Spleen (tissue), 11 donors: ENCODE results near the gene RBM18. TPM values are rescaled to one million over a fixed set of nuclear protein-coding genes. Genes with fewer than 3 reads are reported as not detected.

ENCODE experiments used
- DNase-seq: peaks from one replicate; pipeline ENCODE4 v3.0.0-alpha.2; 2020
- H3K27ac ChIP-seq, 8 donors: fragments of 200-600 bp; sonication (generic) in 7 of 8; 1 replicate in 4 of 8; 2 replicates in 4 of 8; pipeline versions ENCODE4 v1.5.0 to v1.8.0; 2016 to 2021; ENCODE audit warnings: inconsistent platforms in 4 of 8, mild to moderate bottlenecking in 4 of 8, moderate library complexity in 1 of 8
- H3K27me3 ChIP-seq, 7 donors: fragments of 200-600 bp; sonication (generic) in 6 of 7; replicated peaks in 1 of 7; 1 replicate in 4 of 7; 2 replicates in 3 of 7; pipeline versions ENCODE4 v1.5.0 to v1.8.0; 2016 to 2021; ENCODE audit warnings: inconsistent platforms in 3 of 7, mild to moderate bottlenecking in 1 of 7
- H3K36me3 ChIP-seq, 6 donors: fragments of 200-600 bp; sonication (generic) in 5 of 6; 1 replicate in 4 of 6; 2 replicates in 2 of 6; pipeline versions ENCODE4 v1.5.0 to v1.8.0; 2016 to 2021; ENCODE audit warnings: inconsistent platforms in 2 of 6
- H3K4me1 ChIP-seq, 6 donors: fragments of 200-600 bp; sonication (generic) in 5 of 6; 1 replicate in 3 of 6; 2 replicates in 3 of 6; pipeline versions ENCODE4 v1.5.0 to v1.8.0; 2016 to 2021; ENCODE audit warnings: inconsistent platforms in 3 of 6
- H3K4me3 ChIP-seq, 8 donors: fragments of 200-600 bp; sonication (generic) in 7 of 8; 1 replicate in 4 of 8; 2 replicates in 4 of 8; pipeline versions ENCODE4 v1.5.0 to v1.8.0; 2016 to 2021; ENCODE audit warnings: inconsistent platforms in 4 of 8, mild to moderate bottlenecking in 4 of 8, moderate library complexity in 2 of 8
- H3K9me3 ChIP-seq, 8 donors: fragments of 200-600 bp; sonication (generic) in 7 of 8; 1 replicate in 4 of 8; 2 replicates in 4 of 8; pipeline versions ENCODE4 v1.5.0 to v1.8.0; 2016 to 2021; ENCODE audit warnings: inconsistent platforms in 4 of 8
- CTCF ChIP-seq, 11 experiments: fragments of 200-600 bp in 7 of 11; fragments of 450-650 bp in 4 of 11; sonication (generic) in 4 of 11; IDR thresholded peaks in 8 of 11; conservative IDR thresholded peaks in 3 of 11; 1 replicate in 7 of 11; 2 replicates in 4 of 11; pipeline versions ENCODE4 v1.4.0 to v1.8.0; 2016 to 2021; ENCODE audit warnings: antibody characterized with exemption in 11 of 11, inconsistent platforms in 4 of 11, mild to moderate bottlenecking in 1 of 11
- POLR2A ChIP-seq, 3 donors: fragments of 450-650 bp; IDR thresholded peaks; one replicate each; pipeline ENCODE4 v1.5.1; 2017; ENCODE audit warnings: antibody characterized with exemption in 3 of 3, mild to moderate bottlenecking in 1 of 3
- POLR2AphosphoS5 ChIP-seq, 3 donors: sonication (generic); formaldehyde crosslinking; IDR thresholded peaks; one replicate each; pipeline ENCODE4 v1.5.1; 2017; ENCODE audit warnings: antibody characterized with exemption in 3 of 3
- WGBS, 5 donors: extraction: QIAGEN DNeasy Blood & Tissue Kit in 3 of 5; methylation state at CpG; one replicate each; pipeline versions ENCODE4 v1.1.5 to v1.1.7; 2013 to 2018; 5-methylcytosine and 5-hydroxymethylcytosine counted together
- intact Hi-C: fragments of 100-400 bp; cut with DNase I; formaldehyde crosslinking; loops from one replicate; pipeline ENCODE4 v1.15.0; 2023; ENCODE audit warnings: low total_unique reads
- polyA plus RNA-seq, 3 donors: library from polyadenylated mRNA; stranded (reverse); fragments of 200-250 nt; gene quantifications; one replicate each; pipeline ENCODE4 v1.2.1, GENCODE V29; 2013
- total RNA-seq, 7 donors: library from RNA; depleted of rRNA in 3 of 7; stranded (reverse); fragments of >200 nt in 3 of 7; fragmentation: NEBNext Ultra II Directional in 4 of 7; extraction: Animal tissue kit (Norgen Biotek cat#: 25700) in 4 of 7; gene quantifications; one replicate each; pipeline versions ENCODE4 v1.1.0 to v1.2.1, GENCODE V29; 2016 to 2021
- donor health status: healthy with polysubstance abuse.
- donor health status: DM: no; HTN: no; CAD: no; lungs with moderate emphysema.
- donor health status: DM: no; HTN: no; CAD: no.
- donor health status: Bipolar disorder and iron deficiency.
- donor health status: healthy.
- donor health status: DM: no; HTN: no; CAD: no.
- donor health status: DM: yes; HTN: yes; CAD: no.

The RBM18 gene
- total and polyA plus RNA-seq, 10 donors: 4.2 to 21.5 (median 11.2) TPM

- H3K36me3 ChIP-seq: no peaks in the 10 kb centered on the region
- no peak for TF ChIP-seq POLR2A (IDR thresholded peaks at IDR 0.05)
- no peak overlapping the region for H3K4me3 ChIP-seq
- intact Hi-C loops: no loop called here
- H3K27me3 ChIP-seq: no peaks in the 10 kb centered on the region
- peak; percentile 42 for DNase-seq
- H3K9me3 ChIP-seq: no peaks in the 10 kb centered on the region
- no peaks in the 10 kb centered on the region for H3K4me1 ChIP-seq
- H3K27ac ChIP-seq: no peak overlapping the region
- 73 to 83% (median 79%) methylated on average over 8 to 12 of the region's 12 CpGs for WGBS, 5 donors
Measured at GRCh38 chr9:122190597-122191381, 73.9 kb downstream of the RBM18 start.

- no peaks in the 10 kb centered on the region for H3K36me3 ChIP-seq
- TF ChIP-seq CTCF (IDR thresholded peaks at IDR 0.05 in 8 of 11, conservative IDR thresholded peaks at IDR 0.05 in 3 of 11) (no peak), POLR2AphosphoS5 (IDR thresholded peaks at IDR 0.05) (no peak), POLR2A (IDR thresholded peaks at IDR 0.05) (no peak)
- no peak overlapping the region for H3K27ac ChIP-seq
- H3K27me3 ChIP-seq: no peaks in the 10 kb centered on the region
- intact Hi-C loops: no loop called here
- H3K9me3 ChIP-seq: no peaks in the 10 kb centered on the region
- no peak for DNase-seq
- 88 to 93% (median 90%) methylated on average over 6 of the region's 6 CpGs for WGBS, 5 donors
- no peak overlapping the region for H3K4me3 ChIP-seq
- H3K4me1 ChIP-seq: no peaks in the 10 kb centered on the region
Measured at GRCh38 chr9:122188369-122188768, 76.3 kb downstream of the RBM18 start.

Other genes starting within 250 kb of the RBM18 start
- gene TTLL11, start 171.5 kb downstream of the RBM18 start, total RNA-seq: 10 to 100 TPM in 3 of 7 donors, 1 to 10 TPM in 4; 6.9 to 12.8 (median 9.5) TPM
- gene TTLL11, start 171.5 kb downstream of the RBM18 start, polyA plus RNA-seq: 1 to 10 TPM; 1.6 to 5.1 (median 3.0) TPM
- gene NDUFA8, start 105.1 kb downstream of the RBM18 start, total RNA-seq: 10 to 100 TPM; 27.8 to 32.7 (median 29.2) TPM
- gene NDUFA8, start 105.1 kb downstream of the RBM18 start, polyA plus RNA-seq: 10 to 100 TPM; 47.6 to 72.7 (median 66.3) TPM
- gene MORN5, start 104.9 kb downstream of the RBM18 start, total RNA-seq: 1 to 10 TPM in 1 of 7 donors, not detected in 6; 1.4 TPM
- not detected for gene MORN5, start 104.9 kb downstream of the RBM18 start, polyA plus RNA-seq
- 1 to 10 TPM in 1 of 7 donors, under 1 TPM in 3, not detected in 3; 0.40 to 1.3 (median 0.46) TPM for gene LHX6, start 35.9 kb downstream of the RBM18 start, total RNA-seq
- under 1 TPM; 0.04 to 0.12 (median 0.10) TPM for gene LHX6, start 35.9 kb downstream of the RBM18 start, polyA plus RNA-seq
- 10 to 100 TPM; 30.9 to 44.8 (median 39.7) TPM for gene MRRF, start within 50 bp of the RBM18 start, total RNA-seq
- 10 to 100 TPM; 23.1 to 29.6 (median 24.7) TPM for gene MRRF, start within 50 bp of the RBM18 start, polyA plus RNA-seq
- 10 to 100 TPM; 13.6 to 18.6 (median 15.3) TPM for gene PTGS1, start 106.2 kb upstream of the RBM18 start, total RNA-seq
- gene PTGS1, start 106.2 kb upstream of the RBM18 start, polyA plus RNA-seq: 1 to 10 TPM; 2.8 to 5.9 (median 4.9) TPM
- not detected for gene OR1J1, start 213.1 kb upstream of the RBM18 start, total RNA-seq
- not detected for gene OR1J1, start 213.1 kb upstream of the RBM18 start, polyA plus RNA-seq
- not detected for gene OR1J2, start 246.0 kb upstream of the RBM18 start, total RNA-seq
- gene OR1J2, start 246.0 kb upstream of the RBM18 start, polyA plus RNA-seq: not detected